NK-92 (cell line): ENCODE data around the gene NKX1-1.
"Not testable (repeated sequence)": the region's sequence is repeated elsewhere in the genome, so short reads cannot be mapped to it uniquely, and the experiment has no call there.

Source experiments
- DNase-seq: peaks from one replicate; lab custom pipeline; 2025; ENCODE audit not compliant: unreplicated experiment; lab: John Stamatoyannopoulos, UW

NKX1-1 gene

DNA sequence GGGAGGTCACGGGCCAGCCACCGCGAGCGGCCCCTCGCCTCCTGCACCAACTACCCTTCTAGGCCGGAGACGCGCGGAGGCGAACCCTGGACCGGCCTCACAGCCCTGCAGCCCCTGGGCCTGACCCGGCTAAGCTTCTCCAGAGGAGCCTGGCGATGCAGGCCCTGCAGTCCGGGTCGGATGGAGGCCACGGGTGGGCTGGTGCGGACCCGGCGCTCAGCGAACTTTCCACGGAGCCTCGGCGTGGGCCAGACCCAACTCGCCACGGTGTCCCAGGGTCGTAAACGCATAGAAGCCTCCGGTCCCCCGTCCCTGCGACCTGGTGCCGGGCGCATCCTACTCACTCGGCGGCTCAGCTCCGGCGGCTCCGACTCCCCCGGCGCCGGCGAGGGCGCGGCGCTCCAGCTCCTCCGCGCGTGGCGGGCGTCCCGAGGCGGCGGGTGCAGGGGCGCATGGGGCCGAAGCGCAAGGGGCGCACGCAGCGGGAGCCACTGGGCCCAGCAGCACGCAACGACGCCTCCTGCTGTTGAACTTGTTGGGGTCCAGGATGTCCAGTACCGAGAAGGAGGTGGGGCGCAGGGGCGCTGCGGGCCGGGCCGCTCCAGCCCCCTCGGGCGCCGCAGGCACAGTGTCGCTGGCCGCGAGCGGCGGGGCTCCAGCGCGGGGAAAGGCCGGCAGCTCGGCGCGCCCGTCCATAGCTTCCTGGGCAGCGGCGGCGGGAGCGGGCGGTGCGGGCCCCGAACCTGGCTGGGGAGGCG is 427 bp downstream of the NKX1-1 start:
- no peak for DNase-seq

DNA sequence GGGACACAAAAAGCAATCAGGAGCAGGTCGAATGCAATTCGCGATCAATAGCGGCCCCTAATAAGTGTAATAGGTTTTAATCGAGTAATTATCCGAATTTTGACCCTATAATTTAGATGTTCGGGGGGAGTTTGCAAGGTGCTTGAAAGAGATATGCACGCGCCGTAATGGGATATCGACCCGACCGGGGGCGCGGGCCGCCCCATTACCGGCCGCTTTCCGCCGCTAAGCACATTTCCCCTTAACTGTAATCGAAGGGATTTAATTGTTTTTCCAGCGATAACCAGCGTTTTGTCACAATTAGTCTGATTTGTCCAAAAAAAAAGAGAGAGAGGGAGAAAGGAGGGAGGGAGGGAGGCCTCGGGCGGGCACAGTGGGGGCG is 997 bp downstream of the NKX1-1 start:
- DNase-seq = no peak

DNA sequence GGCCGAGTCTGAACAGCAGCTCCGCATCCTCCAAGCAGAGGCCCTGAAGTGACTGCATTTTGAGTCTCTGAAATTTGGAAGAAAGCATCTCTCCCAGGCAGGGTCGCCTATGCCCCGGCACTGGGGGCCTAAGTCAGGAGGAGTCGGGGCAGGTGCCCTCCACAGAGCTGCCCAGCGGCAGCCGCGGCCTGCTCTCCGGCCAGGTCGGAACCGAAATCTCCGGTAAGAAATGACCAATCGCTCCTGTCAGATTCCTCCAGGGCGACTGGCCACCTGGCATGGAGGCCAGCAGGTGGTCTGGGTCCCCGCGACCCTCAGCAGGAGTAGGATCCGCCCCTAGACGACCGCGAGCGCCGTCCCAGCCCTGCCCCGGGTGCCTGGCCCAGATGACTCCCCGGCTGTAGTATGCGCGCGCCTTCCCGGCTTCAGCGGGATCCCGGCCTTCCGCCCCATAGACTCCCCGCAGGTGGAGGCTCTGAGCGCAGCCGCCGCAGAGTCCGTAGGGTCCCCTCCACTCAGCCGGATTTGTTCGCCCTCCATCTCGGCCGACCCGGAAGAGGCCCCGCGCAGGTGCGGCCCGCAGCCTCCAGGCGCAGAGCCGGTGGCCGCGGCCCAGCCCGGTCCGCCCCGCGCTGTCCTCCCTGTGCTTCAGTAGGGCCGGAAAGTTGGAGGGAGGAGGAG is 1.5 kb downstream of the NKX1-1 start:
- no peak for DNase-seq

DNA sequence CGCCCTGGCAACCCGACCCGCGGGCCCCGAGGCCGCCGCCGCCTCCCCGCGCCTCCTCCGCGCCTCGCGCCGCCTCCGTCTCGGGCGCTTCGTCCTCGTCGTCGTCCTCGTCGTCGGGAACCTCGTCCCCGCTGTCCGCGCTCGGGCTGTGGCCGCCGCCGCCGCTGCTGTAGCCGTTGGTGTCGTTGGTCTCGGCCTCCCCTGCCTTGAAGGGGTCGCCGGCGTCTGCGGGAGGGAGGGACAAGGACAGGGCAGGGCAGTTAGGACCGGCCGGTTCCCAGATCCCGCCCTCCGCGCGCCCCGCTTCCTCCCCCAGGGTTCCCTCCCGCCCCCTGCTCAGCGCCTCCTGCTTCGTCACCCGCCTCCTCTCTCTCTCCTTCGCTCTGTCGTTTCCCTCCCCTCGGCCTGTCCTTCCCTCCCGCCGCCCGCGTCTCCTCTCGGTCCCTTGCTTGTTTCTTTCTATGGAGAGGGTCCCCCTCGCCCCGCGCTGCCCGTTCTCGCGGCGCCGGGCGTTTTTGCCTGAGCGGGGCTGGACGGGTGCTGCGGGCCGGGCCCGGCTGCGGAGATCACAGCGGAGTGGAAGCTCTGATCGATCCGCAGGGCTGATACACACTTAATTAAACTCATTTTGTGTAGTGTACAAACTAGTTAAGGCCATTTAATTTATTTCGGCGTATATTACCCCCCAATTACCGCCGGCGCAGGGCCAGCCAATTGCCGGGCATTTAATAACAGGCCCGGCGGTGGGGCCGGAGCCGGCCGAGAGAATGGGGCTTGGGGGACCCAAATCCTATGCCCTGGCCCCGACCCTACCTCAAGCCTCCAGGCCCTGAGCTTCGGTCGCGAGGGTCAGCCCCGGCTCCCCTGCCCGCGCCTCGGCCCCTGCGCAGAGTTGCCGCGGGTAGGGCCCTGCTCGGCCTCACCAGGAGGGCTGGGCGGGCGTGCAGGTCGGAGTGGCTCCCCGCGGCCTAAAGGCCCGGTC is 2.4 kb downstream of the NKX1-1 start:
- no peak for DNase-seq

DNA sequence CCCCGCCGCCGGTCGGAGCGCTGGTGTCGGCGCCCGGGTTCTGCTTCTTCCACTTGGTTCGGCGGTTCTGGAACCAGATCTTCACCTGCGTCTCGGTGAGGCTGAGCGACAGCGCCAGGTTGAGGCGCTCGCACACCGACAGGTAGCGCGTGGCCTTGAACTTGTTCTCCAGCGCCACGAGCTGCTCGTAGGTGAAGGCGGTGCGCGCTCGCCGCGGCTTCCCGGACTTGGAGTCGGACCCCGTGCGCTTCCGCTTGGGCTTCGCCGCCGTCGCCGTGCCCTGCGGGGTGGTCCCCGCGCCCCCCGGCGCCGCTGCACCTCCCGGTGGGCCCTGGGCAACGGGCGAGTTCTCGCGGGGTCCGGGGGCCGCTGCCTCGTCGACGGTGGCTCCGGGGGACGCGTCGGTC is 3.1 kb downstream of the NKX1-1 start:
- DNase-seq = no peak

DNA sequence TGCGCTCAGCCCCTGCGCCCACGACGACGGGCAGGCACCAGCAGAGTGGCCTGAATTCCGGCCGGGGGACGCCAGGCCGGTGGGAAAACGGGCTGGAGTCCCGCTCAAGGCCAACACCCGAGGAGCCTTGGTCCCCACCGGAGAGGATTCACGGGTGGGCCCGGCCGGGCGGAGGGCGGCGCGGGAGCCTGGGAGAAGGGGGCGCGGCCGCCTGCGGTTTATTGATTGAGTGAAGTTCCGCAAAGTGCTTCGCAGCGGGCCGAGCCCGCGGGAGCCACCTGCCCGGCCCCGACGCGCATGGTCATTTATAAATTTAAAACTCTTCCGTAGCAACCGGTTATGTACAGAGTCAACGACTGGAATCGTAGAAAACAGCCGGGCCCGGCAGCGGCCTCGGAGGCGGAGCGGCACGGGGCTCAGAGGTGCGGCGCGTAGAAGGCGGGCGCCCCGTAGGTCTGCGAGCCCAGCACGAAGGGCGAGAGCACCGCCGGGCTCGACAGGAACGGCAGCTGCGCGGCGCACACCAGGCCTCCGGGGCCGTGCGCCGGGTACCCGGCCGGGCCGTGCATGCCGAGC is 3.6 kb downstream of the NKX1-1 start:
- DNase-seq = no peak

DNA sequence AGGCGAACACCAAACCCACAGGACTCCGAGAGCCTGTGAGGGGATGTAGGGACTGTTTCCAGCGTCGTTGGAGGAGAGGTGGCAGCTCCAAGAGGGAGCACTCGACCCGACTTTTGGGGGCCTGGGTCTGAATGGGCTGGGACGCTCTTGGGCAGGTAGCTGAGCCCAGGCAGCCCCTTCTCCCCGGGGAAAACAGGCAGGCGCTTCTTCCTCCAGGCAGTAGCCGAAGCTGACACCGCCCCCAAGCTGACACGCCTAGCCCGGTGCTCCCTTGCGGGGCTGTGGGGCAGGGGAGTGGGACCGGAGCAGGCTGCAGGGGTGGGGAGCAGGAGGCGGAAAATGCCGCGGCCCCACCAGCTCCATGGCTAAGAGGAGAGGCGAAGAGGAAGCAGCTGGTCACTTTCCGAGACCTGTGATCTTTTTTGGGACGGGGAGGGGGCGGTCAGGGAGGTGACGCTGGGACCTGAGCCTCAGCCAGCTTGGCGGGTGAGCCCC is 4.2 kb downstream of the NKX1-1 start:
- no peak for DNase-seq

DNA sequence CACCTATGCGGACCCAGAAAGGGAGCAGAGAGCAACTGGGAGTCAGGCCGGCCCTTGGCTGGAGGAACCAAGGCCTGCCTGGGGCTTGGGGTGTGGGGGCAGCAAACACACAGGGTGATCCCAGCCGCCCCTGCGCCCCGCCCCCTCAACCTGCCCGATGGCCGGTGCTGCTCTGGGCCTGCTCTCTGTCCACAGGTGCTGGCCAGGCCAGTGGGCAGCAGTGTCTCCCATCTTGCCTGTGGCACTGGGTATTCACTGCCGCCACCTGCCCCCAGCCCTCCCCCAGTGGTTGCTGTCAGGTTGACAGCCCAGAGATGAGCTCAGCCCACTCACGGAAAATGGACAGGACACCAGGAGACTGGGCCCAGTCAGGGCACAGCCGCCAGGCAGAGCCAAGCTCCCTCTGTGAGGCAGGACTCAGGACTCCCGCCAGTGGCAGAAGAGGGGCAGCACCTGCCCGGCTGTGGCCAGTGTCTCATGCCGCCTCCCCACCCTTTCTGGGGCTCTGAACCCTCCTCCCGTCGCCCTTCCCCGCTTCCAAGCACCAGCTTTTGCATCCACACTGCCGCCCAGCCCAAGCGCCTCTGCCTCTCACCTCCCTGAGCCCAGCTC is 4.7 kb downstream of the NKX1-1 start:
- DNase-seq = no peak

DNA sequence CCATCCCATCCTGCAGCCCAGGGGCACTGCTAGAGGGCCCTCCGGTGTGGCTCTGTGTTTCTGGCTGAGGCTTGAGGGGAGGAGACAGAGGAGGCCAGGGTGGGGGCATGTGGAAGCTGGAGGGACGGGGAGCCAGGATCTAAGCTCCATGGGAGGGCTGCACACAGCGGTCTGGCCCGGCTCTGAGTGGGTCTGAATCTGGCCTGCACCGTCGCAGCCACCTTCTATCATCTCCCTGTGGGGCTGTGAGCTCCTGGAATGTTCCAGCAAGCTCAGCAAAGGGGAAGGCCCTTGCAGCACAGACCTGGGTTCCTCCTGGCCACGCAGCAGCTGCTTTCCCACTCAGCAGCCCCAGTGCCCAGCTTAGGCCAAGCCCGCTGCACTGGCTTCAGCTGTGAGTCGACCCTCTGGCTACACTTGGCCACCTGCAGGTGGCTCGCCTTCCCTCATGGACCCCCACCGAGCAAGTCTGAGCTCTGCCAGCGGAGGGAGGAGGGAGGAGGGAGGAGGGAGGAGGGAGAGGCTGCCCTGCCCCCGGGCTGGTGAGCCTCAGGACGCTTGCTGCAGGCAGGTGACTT is 5.3 kb downstream of the NKX1-1 start:
- DNase-seq = no peak

DNA sequence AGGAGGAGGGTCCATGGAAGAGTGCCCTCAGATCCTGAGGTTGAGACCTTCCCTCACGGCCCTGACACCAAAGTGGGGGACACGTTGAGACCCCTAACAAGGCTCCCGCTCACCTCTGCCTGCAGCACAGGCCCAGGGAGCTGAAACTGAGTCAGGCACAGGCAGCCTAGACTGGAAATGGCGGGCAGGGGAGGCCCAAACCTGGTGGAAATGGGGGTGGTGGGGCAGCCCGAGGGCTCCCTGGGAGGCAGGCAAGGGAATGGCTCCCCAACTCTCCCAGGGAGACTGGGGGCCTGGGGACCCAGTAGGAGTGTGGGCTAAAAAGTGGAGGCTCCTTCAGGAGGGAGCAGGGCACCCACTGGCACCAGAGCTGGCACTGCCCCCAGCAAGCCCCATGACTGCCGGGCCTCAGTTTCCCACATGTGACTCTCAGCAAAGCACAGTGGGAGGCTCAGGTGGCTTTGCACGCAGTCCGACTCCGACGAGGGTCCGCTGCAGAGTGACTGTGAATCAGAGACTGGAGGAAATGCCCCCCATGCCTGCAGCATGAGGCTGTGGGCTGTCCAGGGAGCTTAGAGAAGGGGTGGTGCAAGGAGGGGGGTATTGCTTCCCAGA is 5.9 kb downstream of the NKX1-1 start:
- no peak for DNase-seq

DNA sequence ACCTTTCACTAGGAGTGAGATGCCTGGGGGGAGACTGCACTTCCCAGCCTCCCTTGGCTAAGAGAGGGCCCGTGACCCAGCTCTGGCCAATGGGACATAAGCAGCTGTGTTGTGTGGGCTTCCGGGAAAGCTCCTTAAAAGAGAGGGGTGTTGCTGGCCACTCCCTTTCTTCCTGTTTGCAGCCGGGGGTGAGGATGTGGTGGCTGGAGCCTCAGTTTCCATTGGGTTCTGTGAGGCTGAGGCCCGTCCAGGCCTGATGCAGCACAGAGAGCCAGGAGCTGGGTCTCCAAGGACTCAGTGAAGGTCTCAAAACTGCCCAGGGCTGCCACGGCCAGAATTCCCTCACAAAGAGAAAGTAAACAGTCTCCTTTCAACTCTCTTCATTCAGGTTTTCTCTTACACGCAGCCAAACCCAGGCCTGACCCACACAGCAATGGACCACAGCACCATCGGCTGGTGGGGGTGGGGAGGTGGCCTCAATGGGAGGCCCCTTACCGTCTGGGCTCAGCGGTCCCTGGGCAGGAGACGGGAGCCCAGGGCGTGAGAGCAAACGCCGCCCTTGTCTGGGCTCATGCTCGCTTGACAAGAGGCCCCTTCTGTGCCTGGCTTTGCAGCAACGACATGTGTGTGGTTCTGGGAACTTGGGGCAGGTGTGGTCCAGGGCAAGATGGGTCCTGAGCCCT is 6.6 kb downstream of the NKX1-1 start:
- DNase-seq = no peak

DNA sequence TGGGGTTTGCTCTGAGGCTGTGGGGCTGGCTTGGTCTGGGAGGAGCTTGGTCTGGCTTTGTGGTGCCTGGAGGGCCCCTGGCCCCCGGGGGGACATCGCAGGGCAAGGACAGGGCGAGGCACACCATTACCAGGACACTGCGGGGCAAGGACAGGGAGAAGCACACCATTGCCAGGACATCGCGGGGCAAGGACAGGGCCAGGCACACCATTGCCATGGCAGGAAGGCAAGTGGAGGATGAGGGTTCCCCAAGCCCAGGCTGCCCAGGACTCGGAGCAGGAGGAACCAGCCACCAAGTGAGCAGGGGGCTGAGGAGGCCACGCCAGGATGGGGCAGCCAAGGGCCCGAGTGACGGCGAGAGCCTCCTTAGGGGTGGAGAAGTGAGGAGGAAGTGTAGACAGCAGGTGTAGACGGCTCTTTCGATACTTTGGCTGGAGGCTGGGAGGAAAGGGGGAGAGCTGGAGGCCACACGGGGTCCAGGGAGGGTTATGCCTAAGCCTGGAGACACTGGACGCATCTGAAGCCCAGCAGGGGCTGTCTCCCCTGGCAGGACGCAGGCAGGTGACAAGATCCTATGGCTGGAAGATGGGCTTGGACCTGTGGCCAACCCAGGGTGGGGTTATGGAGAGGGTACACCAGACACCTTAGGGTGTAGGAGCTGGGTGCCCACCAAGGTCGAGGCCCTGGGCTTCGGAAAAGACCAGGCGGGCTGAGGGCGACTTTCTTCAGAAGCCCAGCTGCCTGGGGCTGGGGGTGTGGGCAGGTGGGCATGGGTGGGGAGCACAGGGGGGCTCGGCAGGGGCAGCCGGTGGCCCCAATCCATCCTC is 7.3 kb downstream of the NKX1-1 start:
- no peak for DNase-seq

DNA sequence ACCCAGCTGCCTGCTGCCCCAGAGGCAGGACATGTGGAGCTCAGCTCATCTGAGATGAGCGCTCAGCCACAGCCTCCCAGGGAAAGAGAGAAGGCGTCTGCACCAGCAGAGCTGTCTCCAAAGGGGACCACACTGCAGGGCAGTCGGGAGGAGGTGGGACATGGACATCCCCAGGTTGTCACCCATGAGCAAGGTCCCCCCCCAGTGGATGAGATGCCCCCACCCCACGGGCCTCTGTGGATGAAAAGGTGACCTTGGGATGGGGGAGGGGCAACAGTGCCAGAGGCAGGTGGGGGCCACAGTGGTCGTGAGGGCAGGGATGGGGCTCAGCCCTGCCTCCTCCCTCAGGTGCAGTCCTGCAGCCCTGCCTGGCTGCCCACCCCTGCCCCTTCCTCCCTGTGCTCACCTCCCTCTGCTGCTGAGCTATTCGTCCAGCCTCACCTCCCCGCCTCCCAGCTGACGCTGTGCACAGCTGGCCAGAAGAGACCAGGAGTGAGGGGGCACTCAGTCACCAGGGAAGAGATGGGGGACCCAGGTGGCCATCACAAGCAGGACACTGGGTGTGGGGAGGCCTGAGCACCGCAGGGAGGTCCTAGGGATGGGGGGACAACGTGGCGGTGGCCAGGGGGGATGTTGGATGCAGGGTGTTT is 9.3 kb downstream of the NKX1-1 start:
- DNase-seq = no peak

DNA sequence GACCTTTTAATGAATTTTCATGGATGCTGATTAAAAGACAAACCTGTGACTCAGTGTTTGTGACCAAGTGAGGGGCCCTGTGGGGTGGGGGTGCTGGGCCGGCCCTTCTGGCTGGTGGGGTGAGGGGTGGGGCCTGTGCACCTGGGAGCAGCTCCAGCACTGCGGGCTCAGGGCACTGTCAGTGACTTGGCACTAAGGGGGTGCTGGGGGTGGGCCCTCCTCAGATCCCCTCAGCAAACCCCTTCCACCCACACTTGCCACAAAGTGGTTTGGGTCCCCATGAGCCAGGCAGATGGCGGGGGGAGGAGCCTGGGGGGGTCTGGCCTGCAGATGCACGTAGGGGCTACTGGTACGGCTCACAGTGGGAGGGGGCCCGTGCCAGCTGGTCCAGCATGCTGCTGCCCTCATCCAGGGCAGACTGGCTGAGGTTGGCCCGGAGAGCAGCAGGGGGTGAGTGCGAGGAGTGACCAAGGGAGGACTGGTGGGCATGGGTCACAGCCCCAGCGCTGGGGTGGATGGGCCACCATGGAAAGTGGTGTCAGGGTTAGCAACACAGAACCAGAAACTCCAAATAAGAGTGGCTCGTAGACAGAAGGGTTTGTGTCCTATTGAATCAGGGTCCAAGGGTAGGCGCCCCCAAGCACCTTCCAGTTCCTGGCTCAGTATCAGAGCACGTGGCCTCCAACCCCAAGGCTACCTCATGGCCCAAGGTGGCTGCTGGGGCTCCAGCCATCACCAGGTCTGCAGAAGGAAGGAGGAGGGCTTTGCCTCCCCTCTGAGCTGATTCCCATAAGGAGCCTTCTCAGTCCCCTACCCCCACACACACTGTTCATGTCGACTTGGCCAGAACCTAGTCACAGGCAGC is 10.1 kb downstream of the NKX1-1 start:
- no peak for DNase-seq

DNA sequence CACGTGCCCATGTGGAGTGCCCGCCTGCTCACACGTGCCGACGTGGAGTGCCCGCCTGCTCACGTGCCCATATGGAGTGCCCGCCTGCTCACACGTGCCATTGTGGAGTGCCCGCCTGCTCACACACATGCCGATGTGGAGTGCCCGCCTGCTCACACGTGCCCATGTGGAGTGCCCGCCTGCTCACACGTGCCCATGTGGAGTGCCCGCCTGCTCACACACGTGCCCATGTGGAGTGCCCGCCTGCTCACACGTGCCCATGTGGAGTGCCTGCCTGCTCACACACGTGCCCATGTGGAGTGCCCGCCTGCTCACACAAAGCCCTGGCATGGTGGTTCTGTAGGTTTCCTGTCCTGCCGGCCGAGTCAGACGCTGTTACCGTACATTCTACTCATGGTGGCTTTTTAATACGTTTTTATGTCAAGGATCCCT is 10.8 kb downstream of the NKX1-1 start:
- DNase-seq = not testable (repeated sequence)

DNA sequence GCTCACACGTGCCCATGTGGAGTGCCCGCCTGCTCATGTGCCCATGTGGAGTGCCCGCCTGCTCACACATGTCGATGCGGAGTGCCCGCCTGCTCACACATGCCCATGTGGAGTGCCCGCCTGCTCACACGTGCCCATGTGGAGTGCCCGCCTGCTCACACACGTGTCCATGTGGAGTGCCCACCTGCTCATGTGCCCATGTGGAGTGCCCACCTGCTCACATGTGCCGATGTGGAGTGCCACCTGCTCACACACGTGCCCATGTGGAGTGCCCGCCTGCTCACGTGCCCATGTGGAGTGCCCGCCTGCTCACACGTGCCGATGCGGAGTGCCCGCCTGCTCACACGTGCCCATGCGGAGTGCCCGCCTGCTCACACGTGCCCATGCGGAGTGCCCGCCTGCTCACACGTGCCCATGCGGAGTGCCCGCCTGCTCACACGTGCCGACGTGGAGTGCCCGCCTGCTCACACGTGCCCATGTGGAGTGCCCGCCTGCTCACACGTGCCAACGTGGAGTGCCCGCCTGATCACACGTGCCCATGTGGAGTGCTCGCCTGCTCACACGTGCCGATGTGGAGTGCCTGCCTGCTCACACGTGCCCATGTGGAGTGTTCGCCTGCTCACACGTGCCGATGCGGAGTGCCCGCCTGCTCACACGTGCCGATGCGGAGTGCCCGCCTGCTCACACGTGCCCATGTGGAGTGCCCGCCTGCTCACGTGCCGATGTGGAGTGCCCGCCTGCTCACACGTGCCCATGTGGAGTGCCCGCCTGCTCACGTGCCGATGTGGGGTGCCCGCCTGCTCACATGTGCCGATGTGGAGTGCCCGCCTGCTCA is 11.5 kb downstream of the NKX1-1 start:
- not testable (repeated sequence) for DNase-seq
